Smooth muscle cell (in vitro differentiated cells): ENCODE measurements around the gene PID1. TPM values are rescaled to one million over a fixed set of nuclear protein-coding genes. Genes with fewer than 3 reads are reported as not detected.

Source experiments
- DNase-seq: peaks from one replicate; lab custom pipeline; 2025; ENCODE audit not compliant: unreplicated experiment; lab: John Stamatoyannopoulos, UW
- H2AFZ ChIP-seq: fragments of 200-600 bp; sonication (generic); 2 replicates; pipeline ENCODE4 v1.6.0; 2016; ENCODE audit warnings: antibody characterized with exemption, low read depth, mild to moderate bottlenecking
- H3F3A ChIP-seq: fragments of 200-600 bp; sonication (generic); 2 replicates; pipeline ENCODE4 v1.6.0; 2017; ENCODE audit warnings: antibody characterized with exemption, low read depth
- H3K27ac ChIP-seq: fragments of 200-600 bp; sonication (generic); 2 replicates; pipeline ENCODE4 v1.5.1; 2016; ENCODE audit warnings: low read depth, mild to moderate bottlenecking
- H3K27me3 ChIP-seq: fragments of 200-600 bp; sonication (generic); 2 replicates; pipeline ENCODE4 v1.6.1; 2016; ENCODE audit warnings: low read depth, mild to moderate bottlenecking
- H3K36me3 ChIP-seq: fragments of 200-600 bp; sonication (generic); 2 replicates; pipeline ENCODE4 v1.5.1; 2016; ENCODE audit warnings: low read depth
- H3K4me1 ChIP-seq: fragments of 200-600 bp; sonication (generic); 2 replicates; pipeline ENCODE4 v1.5.1; 2016; ENCODE audit warnings: low read depth
- H3K4me2 ChIP-seq: fragments of 200-600 bp; sonication (generic); 2 replicates; pipeline ENCODE4 v1.6.0; 2016; ENCODE audit warnings: mild to moderate bottlenecking
- H3K4me3 ChIP-seq: fragments of 200-600 bp; sonication (generic); 2 replicates; pipeline ENCODE4 v1.5.1; 2016; ENCODE audit warnings: mild to moderate bottlenecking
- H3K79me2 ChIP-seq: fragments of 200-600 bp; sonication (generic); 2 replicates; pipeline ENCODE4 v1.6.0; 2016; ENCODE audit warnings: low read depth, mild to moderate bottlenecking
- H3K9ac ChIP-seq: fragments of 200-600 bp; sonication (generic); 2 replicates; pipeline ENCODE4 v1.6.0; 2016; ENCODE audit warnings: low read depth
- H3K9me3 ChIP-seq: fragments of 200-600 bp; sonication (generic); replicated peaks from 2 replicates; pipeline ENCODE4 v1.5.1; 2016; ENCODE audit warnings: low read depth
- H4K20me1 ChIP-seq: fragments of 200-600 bp; sonication (generic); 2 replicates; pipeline ENCODE4 v1.6.0; 2016; ENCODE audit warnings: low read depth
- CTCF ChIP-seq: fragments of 200-600 bp; sonication (generic); IDR thresholded peaks from 2 replicates; pipeline ENCODE4 v1.5.1; 2017; ENCODE audit warnings: borderline replicate concordance, mild to moderate bottlenecking, antibody characterized with exemption; ENCODE audit not compliant: insufficient read depth, poor library complexity, severe bottlenecking
- WGBS: methylation state at CpG from one replicate; pipeline ENCODE4 v1.1.7; 2016; ENCODE audit warnings: low lambda C conversion rate; 5-methylcytosine and 5-hydroxymethylcytosine counted together
- polyA plus RNA-seq: library from polyadenylated mRNA; unstranded; fragments of >200 nt; fragmentation: Nextera tagmentation; extraction: Ambion mirVana; gene quantifications from 2 replicates; pipeline ENCODE4 v1.2.1, GENCODE V29; 2016
- total RNA-seq: library from RNA; depleted of rRNA; stranded (reverse); fragments of >200 nt; gene quantifications from 2 replicates; pipeline ENCODE4 v1.2.3, GENCODE V29; 2014

Gene PID1
- total and polyA plus RNA-seq, 2 experiments from 2014 or later, result 18.1 to 45.3 TPM

- Histone ChIP-seq H3F3A (peaks cover 4% of the 10 kb centered on the region), H3K4me1 (no peaks in the 10 kb centered on the region), H3K4me3 (no peak overlapping the region), H4K20me1 (no peaks in the 10 kb centered on the region), H3K79me2 (no peaks in the 10 kb centered on the region), H3K9me3 (peaks cover 5% of the 10 kb centered on the region), H2AFZ (no peak overlapping the region), H3K27me3 (no peaks in the 10 kb centered on the region), H3K27ac (no peak overlapping the region), H3K9ac (no peak overlapping the region), H3K36me3 (peaks cover 7% of the 10 kb centered on the region), H3K4me2 (no peak overlapping the region)
- no peak for DNase-seq
- 53% methylated on average over 2 of the region's 2 CpGs for WGBS
- TF ChIP-seq CTCF, result no peak
Observed at GRCh38 chr2:229073935-229074334, 197.2 kb downstream of the PID1 start.

- no peaks in the 10 kb centered on the region for H3K79me2 ChIP-seq
- H3K4me3 ChIP-seq, result no peak overlapping the region
- peaks cover 7% of the 10 kb centered on the region for H3K36me3 ChIP-seq
- H3K27me3 ChIP-seq, result no peaks in the 10 kb centered on the region
- no peak for TF ChIP-seq CTCF
- peaks cover 4% of the 10 kb centered on the region for H3F3A ChIP-seq
- peak overlapping the region; percentile 9 for H3K4me2 ChIP-seq
- H3K4me1 ChIP-seq, result no peaks in the 10 kb centered on the region
- H4K20me1 ChIP-seq, result no peaks in the 10 kb centered on the region
- no peak overlapping the region for H3K9ac ChIP-seq
- H3K9me3 ChIP-seq, result peaks cover 5% of the 10 kb centered on the region
- 83% methylated on average over 5 of the region's 5 CpGs for WGBS
- no peak overlapping the region for H2AFZ ChIP-seq
- no peak for DNase-seq
- peak overlapping the region; percentile 44 for H3K27ac ChIP-seq
Observed at GRCh38 chr2:229071292-229071976, 199.7 kb downstream of the PID1 start.

GRCh38 chr2:229066121-229066715 is 204.9 kb downstream of the PID1 start:
- 82% methylated on average over 4 of the region's 4 CpGs for WGBS
- H3K79me2 ChIP-seq, result no peaks in the 10 kb centered on the region

More at GRCh38 chr2:229066121-229066715, 204.9 kb downstream of the PID1 start:
- Histone ChIP-seq H4K20me1 (no peaks in the 10 kb centered on the region), H3K36me3 (peaks cover 7% of the 10 kb centered on the region), H3K4me2 (no peak overlapping the region), H3F3A (peaks cover 4% of the 10 kb centered on the region), H2AFZ (no peak overlapping the region), H3K9me3 (no peaks in the 10 kb centered on the region), H3K27me3 (no peaks in the 10 kb centered on the region), H3K4me1 (no peaks in the 10 kb centered on the region), H3K4me3 (no peak overlapping the region), H3K9ac (no peak overlapping the region), H3K27ac (no peak overlapping the region)
- TF ChIP-seq CTCF, result no peak
- no peak for DNase-seq
